ENCODE data around the gene PLPPR4. TPM values are rescaled to one million over a fixed set of nuclear protein-coding genes. Genes with fewer than 3 reads are reported as not detected.
"Not testable (repeated sequence)": the region's sequence is repeated elsewhere in the genome, so short reads cannot be mapped to it uniquely, and the experiment has no call there.

Gene PLPPR4
- total RNA-seq, 2 experiments from 2014 or later = not detected

DNA sequence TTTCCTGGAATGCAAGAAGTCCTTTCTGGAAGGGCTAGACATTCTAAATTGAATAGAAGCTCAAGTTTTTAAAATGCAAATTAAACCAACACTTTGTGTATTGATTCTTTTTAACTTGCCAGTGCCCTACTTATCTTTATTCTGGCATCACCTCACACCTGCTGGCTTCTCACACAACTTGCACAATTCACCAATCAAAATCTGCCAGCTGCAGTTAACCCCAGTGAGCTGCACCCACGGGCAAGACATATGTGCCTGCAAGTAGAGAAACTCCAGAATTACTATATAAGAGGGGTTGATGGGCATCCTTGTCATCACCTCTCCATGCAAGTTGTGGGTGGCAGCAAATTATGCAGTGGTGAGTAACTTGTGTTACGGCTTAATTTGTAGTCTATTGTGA is 11.7 kb upstream of the PLPPR4 start:
- ATAC-seq (ENCODE audit: poor library complexity) (no peak), DNase-seq (no peak)
- H3K9me3 Mint-ChIP-seq = no peaks in the 10 kb centered on the region
- H3K27me3 Mint-ChIP-seq = peaks cover 4% of the 10 kb centered on the region
- TF ChIP-seq, protein P1, sequence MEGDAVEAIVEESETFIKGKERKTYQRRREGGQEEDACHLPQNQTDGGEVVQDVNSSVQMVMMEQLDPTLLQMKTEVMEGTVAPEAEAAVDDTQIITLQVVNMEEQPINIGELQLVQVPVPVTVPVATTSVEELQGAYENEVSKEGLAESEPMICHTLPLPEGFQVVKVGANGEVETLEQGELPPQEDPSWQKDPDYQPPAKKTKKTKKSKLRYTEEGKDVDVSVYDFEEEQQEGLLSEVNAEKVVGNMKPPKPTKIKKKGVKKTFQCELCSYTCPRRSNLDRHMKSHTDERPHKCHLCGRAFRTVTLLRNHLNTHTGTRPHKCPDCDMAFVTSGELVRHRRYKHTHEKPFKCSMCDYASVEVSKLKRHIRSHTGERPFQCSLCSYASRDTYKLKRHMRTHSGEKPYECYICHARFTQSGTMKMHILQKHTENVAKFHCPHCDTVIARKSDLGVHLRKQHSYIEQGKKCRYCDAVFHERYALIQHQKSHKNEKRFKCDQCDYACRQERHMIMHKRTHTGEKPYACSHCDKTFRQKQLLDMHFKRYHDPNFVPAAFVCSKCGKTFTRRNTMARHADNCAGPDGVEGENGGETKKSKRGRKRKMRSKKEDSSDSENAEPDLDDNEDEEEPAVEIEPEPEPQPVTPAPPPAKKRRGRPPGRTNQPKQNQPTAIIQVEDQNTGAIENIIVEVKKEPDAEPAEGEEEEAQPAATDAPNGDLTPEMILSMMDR (IDR thresholded peaks at IDR 0.05) = no peak
- ChIA-PET CTCF (no interaction called here), POLR2A (no interaction called here)
- no peak overlapping the region for H3K4me3 Mint-ChIP-seq
- no peak overlapping the region for H3K27ac ChIP-seq (ENCODE audit: low read depth in 1 of 2, low read length in 2 of 2)
- H3K4me1 Mint-ChIP-seq (ENCODE audit: low read depth) = no peaks in the 10 kb centered on the region
- no peaks in the 10 kb centered on the region for H3K36me3 ChIP-seq (ENCODE audit: insufficient read depth, low read length)
- H3K36me3 Mint-ChIP-seq (ENCODE audit: low read depth) = no peaks in the 10 kb centered on the region
- no peaks in the 10 kb centered on the region for H3K27me3 ChIP-seq (ENCODE audit: control insufficient read depth in 1 of 2, insufficient read depth in 2 of 2, low read length in 2 of 2)
- H3K27ac Mint-ChIP-seq = no peak overlapping the region
- H3K4me3 ChIP-seq (ENCODE audit: low read length) = no peak overlapping the region
- no peaks in the 10 kb centered on the region for H3K4me1 ChIP-seq (ENCODE audit: insufficient read depth, low read length)
- intact Hi-C loops (cut with DNase I, micrococcal nuclease) = no loop called here
- H3K9me3 ChIP-seq (ENCODE audit: control insufficient read depth in 1 of 2, insufficient read depth in 1 of 2, low read length in 2 of 2) = no peaks in the 10 kb centered on the region

DNA sequence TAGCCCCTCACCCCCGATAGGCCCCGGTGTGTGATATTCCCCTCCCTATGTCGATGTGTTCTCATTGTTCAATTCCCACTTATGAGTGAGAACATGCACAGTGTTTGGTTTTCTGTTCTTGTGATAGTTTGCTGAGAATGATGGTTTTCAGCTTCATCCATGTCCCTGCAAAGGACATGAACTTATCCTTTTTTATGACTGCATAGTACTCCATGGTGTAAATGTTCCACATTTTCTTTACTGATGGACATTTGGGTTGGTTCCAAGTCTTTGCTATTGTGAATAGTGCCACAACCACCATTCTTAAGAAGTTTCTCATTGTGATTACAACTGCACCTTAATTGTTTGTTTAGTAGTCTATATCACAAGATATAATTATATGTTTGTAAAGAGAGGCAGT is 3.9 kb upstream of the PLPPR4 start:
- H3K9me3 ChIP-seq (ENCODE audit: control insufficient read depth in 1 of 2, insufficient read depth in 1 of 2, low read length in 2 of 2); H3K4me1 ChIP-seq (ENCODE audit: insufficient read depth, low read length); H3K4me3 ChIP-seq (ENCODE audit: low read length); POLR2A ChIA-PET; H3K4me1 Mint-ChIP-seq (ENCODE audit: low read depth); ATAC-seq (ENCODE audit: poor library complexity); H3K27ac ChIP-seq (ENCODE audit: low read depth in 1 of 2, low read length in 2 of 2); H3K9me3 Mint-ChIP-seq; H3K36me3 ChIP-seq (ENCODE audit: insufficient read depth, low read length); CTCF ChIA-PET; H3K27ac Mint-ChIP-seq; H3K4me3 Mint-ChIP-seq; H3K36me3 Mint-ChIP-seq (ENCODE audit: low read depth); DNase-seq; intact Hi-C loops (cut with DNase I, micrococcal nuclease): not testable (repeated sequence)
- H3K27me3 Mint-ChIP-seq = peaks cover 39% of the 10 kb centered on the region
- H3K27me3 ChIP-seq (ENCODE audit: control insufficient read depth in 1 of 2, insufficient read depth in 2 of 2, low read length in 2 of 2) = peaks cover 21 to 28% of the 10 kb centered on the region in 2 experiments

DNA sequence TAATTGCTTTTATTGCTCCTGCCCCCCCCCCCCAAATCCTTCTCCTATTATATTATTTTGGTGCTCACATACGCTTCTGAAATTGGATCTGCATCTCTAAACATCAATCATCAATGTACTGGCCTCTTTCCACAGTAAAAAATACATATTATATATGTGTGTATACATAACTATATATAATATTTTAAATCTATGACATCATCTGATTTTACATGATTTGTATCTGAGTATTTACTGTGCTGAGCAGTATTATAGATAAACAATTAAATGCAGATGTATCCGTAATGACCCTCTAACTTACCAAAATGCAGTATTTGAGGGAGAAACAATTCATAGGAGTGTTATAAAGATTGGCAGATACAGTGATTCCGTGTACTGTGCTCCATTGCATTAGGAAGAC is 832 bp downstream of the PLPPR4 start:
- H3K4me3 Mint-ChIP-seq = no peak overlapping the region
- intact Hi-C loops (cut with DNase I, micrococcal nuclease) = no loop called here

DNA sequence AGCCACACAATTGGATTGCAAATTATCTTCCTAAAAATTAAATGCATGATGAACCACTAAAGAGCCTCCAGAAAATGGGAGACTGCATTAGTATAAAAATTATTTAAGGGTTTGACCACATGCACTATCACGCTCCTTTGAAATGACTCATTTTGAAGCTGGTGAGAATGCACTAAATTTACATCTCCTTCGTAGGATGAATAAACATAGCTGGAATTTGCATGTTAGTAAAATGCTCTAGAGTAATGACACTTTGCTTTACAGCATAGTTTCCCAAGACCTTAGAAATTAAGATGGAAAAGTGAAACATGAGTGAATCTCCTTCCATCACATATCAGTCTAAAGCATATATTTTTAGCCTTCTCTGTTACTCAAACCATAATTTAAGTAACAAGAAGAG is 2.4 kb downstream of the PLPPR4 start:
- Mint-ChIP-seq H3K9me3 (peaks cover 2% of the 10 kb centered on the region), H3K27ac (no peak overlapping the region), H3K27me3 (peaks cover 64% of the 10 kb centered on the region), H3K4me1 (ENCODE audit: low read depth) (no peaks in the 10 kb centered on the region), H3K4me3 (no peak overlapping the region), H3K36me3 (ENCODE audit: low read depth) (no peaks in the 10 kb centered on the region)
- intact Hi-C loops (cut with DNase I, micrococcal nuclease) = no loop called here
- ChIA-PET CTCF (no interaction called here), POLR2A (no interaction called here)
- ATAC-seq (ENCODE audit: poor library complexity) (no peak), DNase-seq (no peak)
- no peak overlapping the region for H3K27ac ChIP-seq (ENCODE audit: low read depth in 1 of 2, low read length in 2 of 2)
- no peaks in the 10 kb centered on the region for H3K36me3 ChIP-seq (ENCODE audit: insufficient read depth, low read length)
- H3K4me1 ChIP-seq (ENCODE audit: insufficient read depth, low read length) = peaks cover 3% of the 10 kb centered on the region
- H3K4me3 ChIP-seq (ENCODE audit: low read length) = no peak overlapping the region
- TF ChIP-seq, protein P1 (IDR thresholded peaks at IDR 0.05) = no peak
- peaks cover 0 to 4% of the 10 kb centered on the region in 2 experiments for H3K9me3 ChIP-seq (ENCODE audit: control insufficient read depth in 1 of 2, insufficient read depth in 1 of 2, low read length in 2 of 2)
- H3K27me3 ChIP-seq (ENCODE audit: control insufficient read depth in 1 of 2, insufficient read depth in 2 of 2, low read length in 2 of 2) = peaks cover 23 to 31% of the 10 kb centered on the region in 2 experiments

More for the DNA sequence above, 832 bp downstream of the PLPPR4 start:
- H3K9me3 ChIP-seq (ENCODE audit: control insufficient read depth in 1 of 2, insufficient read depth in 1 of 2, low read length in 2 of 2) = peaks cover 0 to 4% of the 10 kb centered on the region in 2 experiments
- POLR2A ChIA-PET = no interaction called here
- Mint-ChIP-seq H3K9me3 (peaks cover 6% of the 10 kb centered on the region), H3K36me3 (ENCODE audit: low read depth) (no peaks in the 10 kb centered on the region), H3K27ac (no peak overlapping the region), H3K27me3 (peaks cover 64% of the 10 kb centered on the region), H3K4me1 (ENCODE audit: low read depth) (no peaks in the 10 kb centered on the region)
- H3K4me1 ChIP-seq (ENCODE audit: insufficient read depth, low read length) = peaks cover 3% of the 10 kb centered on the region
- H3K4me3 ChIP-seq (ENCODE audit: low read length) = no peak overlapping the region
- CTCF ChIA-PET = no interaction called here
- no peak overlapping the region for H3K27ac ChIP-seq (ENCODE audit: low read depth in 1 of 2, low read length in 2 of 2)
- H3K36me3 ChIP-seq (ENCODE audit: insufficient read depth, low read length) = no peaks in the 10 kb centered on the region
- H3K27me3 ChIP-seq (ENCODE audit: control insufficient read depth in 1 of 2, insufficient read depth in 2 of 2, low read length in 2 of 2) = peaks cover 23 to 31% of the 10 kb centered on the region in 2 experiments
- TF ChIP-seq, protein P1 (IDR thresholded peaks at IDR 0.05) = no peak
- no peak for DNase-seq
- ATAC-seq (ENCODE audit: poor library complexity) = no peak

All from CD4-positive, alpha-beta T cell (primary cell).